Adrenal gland (tissue), 5 donors: ENCODE data around the gene WDTC1.

Experiments used
- POLR2A ChIP-seq, 2 donors: fragments of 450-650 bp; IDR thresholded peaks; one replicate each; pipeline ENCODE4 v1.6.1; 2017; ENCODE audit warnings: antibody characterized with exemption in 2 of 2, mild to moderate bottlenecking in 2 of 2, moderate library complexity in 1 of 2
- TF ChIP-seq, protein P1 (sequence below), 6 experiments: fragments of 450-650 bp in 4 of 6; fragments of 200-600 bp in 2 of 6; sonication (generic) in 1 of 6; IDR thresholded peaks; 1 replicate in 5 of 6; 2 replicates in 1 of 6; pipeline versions ENCODE4 v1.5.1 to v1.8.0; 2016 to 2021; ENCODE audit warnings: antibody characterized with exemption in 6 of 6, mild to moderate bottlenecking in 2 of 6, moderate library complexity in 1 of 6
- donor health status: DM: no; HTN: no; CAD: no.

DNA sequence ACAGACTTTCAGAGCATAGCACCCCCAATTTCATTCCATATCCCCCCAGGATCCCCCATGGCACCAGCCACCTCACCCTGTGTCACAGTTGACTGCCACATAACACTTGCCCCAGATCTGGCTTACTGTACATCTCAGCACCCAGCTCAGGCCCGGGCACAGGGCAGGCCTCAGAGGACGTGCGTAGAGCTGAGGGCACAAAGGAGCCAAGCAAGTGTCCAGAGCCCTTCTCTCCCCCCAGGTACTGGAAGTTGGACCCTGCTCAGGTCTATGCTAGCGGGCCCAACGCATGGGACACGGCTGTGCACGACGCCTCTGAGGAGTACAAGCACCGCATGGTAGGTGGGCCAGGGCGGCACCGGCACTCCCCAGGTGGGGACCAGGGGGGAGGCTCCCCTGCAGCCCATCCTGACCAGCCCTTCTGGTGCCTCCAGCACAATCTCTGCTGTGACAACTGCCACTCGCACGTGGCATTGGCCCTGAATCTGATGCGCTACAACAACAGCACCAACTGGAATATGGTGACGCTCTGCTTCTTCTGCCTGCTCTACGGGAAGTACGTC lies 99.4 kb downstream of the WDTC1 start:
- TF ChIP-seq, protein P1, sequence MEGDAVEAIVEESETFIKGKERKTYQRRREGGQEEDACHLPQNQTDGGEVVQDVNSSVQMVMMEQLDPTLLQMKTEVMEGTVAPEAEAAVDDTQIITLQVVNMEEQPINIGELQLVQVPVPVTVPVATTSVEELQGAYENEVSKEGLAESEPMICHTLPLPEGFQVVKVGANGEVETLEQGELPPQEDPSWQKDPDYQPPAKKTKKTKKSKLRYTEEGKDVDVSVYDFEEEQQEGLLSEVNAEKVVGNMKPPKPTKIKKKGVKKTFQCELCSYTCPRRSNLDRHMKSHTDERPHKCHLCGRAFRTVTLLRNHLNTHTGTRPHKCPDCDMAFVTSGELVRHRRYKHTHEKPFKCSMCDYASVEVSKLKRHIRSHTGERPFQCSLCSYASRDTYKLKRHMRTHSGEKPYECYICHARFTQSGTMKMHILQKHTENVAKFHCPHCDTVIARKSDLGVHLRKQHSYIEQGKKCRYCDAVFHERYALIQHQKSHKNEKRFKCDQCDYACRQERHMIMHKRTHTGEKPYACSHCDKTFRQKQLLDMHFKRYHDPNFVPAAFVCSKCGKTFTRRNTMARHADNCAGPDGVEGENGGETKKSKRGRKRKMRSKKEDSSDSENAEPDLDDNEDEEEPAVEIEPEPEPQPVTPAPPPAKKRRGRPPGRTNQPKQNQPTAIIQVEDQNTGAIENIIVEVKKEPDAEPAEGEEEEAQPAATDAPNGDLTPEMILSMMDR (IDR thresholded peaks at IDR 0.05): no peak
- TF ChIP-seq POLR2A (IDR thresholded peaks at IDR 0.05): no peak
